OCI-LY7 (cell line): Measurements from ENCODE around the gene EYS. TPM values are rescaled to one million over a fixed set of nuclear protein-coding genes. Genes with fewer than 3 reads are reported as not detected.

Experiments
- BruUV-seq: library from RNA; stranded (reverse); fragments of 400-500 nt; replicated peaks from 2 replicates; lab custom pipeline; 2021; lab: Mats Ljungman, UMichigan
- CTCF ChIA-PET: fragments of 300-600 bp; sonication (Branson Sonifier 250); formaldehyde crosslinking; loops from one replicate; lab custom pipeline; 2022; ENCODE audit warnings: antibody characterized with exemption; ENCODE audit not compliant: unreplicated experiment; lab: Charles Lee
- POLR2A ChIA-PET: fragments of 300-600 bp; sonication (Branson Sonifier 250); formaldehyde crosslinking; loops from one replicate; lab custom pipeline; 2022; ENCODE audit warnings: antibody characterized with exemption; lab: Charles Lee
- DNase-seq: peaks from one replicate; pipeline ENCODE4 v3.0.0-alpha.2; 2015; ENCODE audit warnings: low spot score
- H2AFZ ChIP-seq: fragments of 200-600 bp; sonication (generic), shearing (Covaris generic); 2 replicates; pipeline ENCODE4 v1.6.1; 2014; ENCODE audit warnings: mild to moderate bottlenecking, antibody characterized with exemption, low read length, moderate library complexity
- H3K27ac ChIP-seq: fragments of 200-600 bp; sonication (generic); 2 replicates; pipeline ENCODE4 v1.5.1; 2014; ENCODE audit warnings: mixed run types, low read depth, mild to moderate bottlenecking, moderate library complexity, low read length, inconsistent platforms; ENCODE audit not compliant: poor library complexity, severe bottlenecking
- H3K36me3 ChIP-seq: fragments of 200-600 bp; sonication (generic); 2 replicates; pipeline ENCODE4 v1.6.1; 2014; ENCODE audit warnings: mild to moderate bottlenecking, antibody characterized with exemption, low read length, moderate library complexity, mixed read lengths; ENCODE audit not compliant: insufficient read depth
- H3K4me1 ChIP-seq: fragments of 200-600 bp; sonication (generic); 2 replicates; pipeline ENCODE4 v1.5.1; 2014; ENCODE audit warnings: mild to moderate bottlenecking, low read length; ENCODE audit not compliant: insufficient read depth, poor library complexity, severe bottlenecking
- H3K4me2 ChIP-seq: fragments of 200-600 bp; sonication (generic); 2 replicates; pipeline ENCODE4 v1.6.1; 2014; ENCODE audit warnings: mild to moderate bottlenecking, low read length
- H3K4me3 ChIP-seq: fragments of 200-600 bp; sonication (generic); 2 replicates; pipeline ENCODE4 v1.5.1; 2014; ENCODE audit warnings: mild to moderate bottlenecking, low read depth, low read length; ENCODE audit not compliant: poor library complexity, severe bottlenecking
- H3K79me2 ChIP-seq: fragments of 200-600 bp; sonication (generic); 2 replicates; pipeline ENCODE4 v1.6.1; 2016; ENCODE audit warnings: low read depth, mild to moderate bottlenecking, low read length, moderate library complexity, mixed read lengths; ENCODE audit not compliant: insufficient read depth
- H3K9me2 ChIP-seq: fragments of 200-600 bp; sonication (generic); 2 replicates; pipeline ENCODE4 v1.6.1; 2016; ENCODE audit warnings: mild to moderate bottlenecking, low read length, mixed read lengths; ENCODE audit not compliant: insufficient read depth
- H3K9me3 ChIP-seq: fragments of 200-600 bp; sonication (generic); 2 replicates; pipeline ENCODE4 v1.6.1; 2014; ENCODE audit warnings: mild to moderate bottlenecking, mixed run types, low read length, mixed read lengths
- H4K20me1 ChIP-seq: fragments of 200-600 bp; sonication (generic); 2 replicates; pipeline ENCODE4 v1.6.1; 2014; ENCODE audit warnings: mild to moderate bottlenecking, antibody characterized with exemption, low read length, moderate library complexity, mixed read lengths; ENCODE audit not compliant: insufficient read depth
- CTCF ChIP-seq: fragments of 200-600 bp; sonication (generic); conservative IDR thresholded peaks from 2 replicates; pipeline ENCODE4 v1.5.1; 2014; ENCODE audit warnings: mild to moderate bottlenecking, antibody characterized with exemption, low read length, moderate library complexity, mixed read lengths
- EZH2phosphoT487 ChIP-seq: fragments of 200-600 bp; sonication (generic); IDR thresholded peaks from 2 replicates; pipeline ENCODE4 v1.6.1; 2018; ENCODE audit warnings: low read depth, borderline replicate concordance, mild to moderate bottlenecking, mixed run types, antibody characterized with exemption, low read length, moderate library complexity, mixed read lengths
- intact Hi-C: fragments of 100-400 bp; cut with micrococcal nuclease; formaldehyde crosslinking; loops from one replicate; pipeline ENCODE4 v1.10.0; 2022; ENCODE audit not compliant: unreplicated experiment
- total RNA-seq, 2 experiments: library from RNA; depleted of rRNA in 1 of 2; stranded (reverse); fragments of >200 nt in 1 of 2; shearing (Covaris generic) in 1 of 2; gene quantifications; 2 replicates each; pipeline ENCODE4 v1.2.3, GENCODE V29; 2014 to 2022

Gene EYS
- total RNA-seq, 2 experiments from 2014 or later: not detected

DNA sequence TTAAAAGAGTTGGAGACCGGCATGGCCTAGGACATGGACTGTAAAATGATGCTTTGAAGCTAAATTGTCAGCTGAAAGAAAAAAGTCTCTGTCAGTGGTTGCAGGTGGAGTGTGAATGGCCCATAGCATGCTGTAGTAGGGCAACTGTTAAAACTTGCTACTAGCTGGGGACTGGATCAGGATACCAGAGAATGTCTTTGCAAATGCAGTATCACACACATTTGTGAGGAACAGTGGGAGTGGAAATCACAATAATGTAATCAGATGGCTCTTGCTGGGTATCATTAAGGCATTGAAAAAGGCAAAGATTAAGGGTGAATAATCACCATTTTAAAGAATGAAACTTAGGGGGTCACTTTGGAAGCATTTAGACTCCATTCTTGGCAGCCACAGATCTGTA, 737.9 kb downstream of the EYS start:
- H3K9me2 ChIP-seq: no peaks in the 10 kb centered on the region
- H3K9me3 ChIP-seq: no peaks in the 10 kb centered on the region
- H3K27ac ChIP-seq: no peak overlapping the region
- TF ChIP-seq CTCF (no peak), EZH2phosphoT487 (no peak)
- no peak overlapping the region for H3K4me3 ChIP-seq
- intact Hi-C loops: no loop called here
- no peak overlapping the region for H3K4me2 ChIP-seq
- no TSS peak for BruUV-seq
- no peak overlapping the region for H2AFZ ChIP-seq
- POLR2A ChIA-PET: interaction anchor here (0.7 to 0.9 kb wide), 2 partner anchors 22 to 205 kb away, joined by 4 read pairs; no protein-coding TSS in a partner anchor
- no peaks in the 10 kb centered on the region for H4K20me1 ChIP-seq
- no peaks in the 10 kb centered on the region for H3K36me3 ChIP-seq
- no peaks in the 10 kb centered on the region for H3K79me2 ChIP-seq
- CTCF ChIA-PET: no interaction called here
- no peak for DNase-seq
- no peaks in the 10 kb centered on the region for H3K4me1 ChIP-seq

- BruUV-seq: no TSS peak
- no peak overlapping the region for H3K27ac ChIP-seq
- no peaks in the 10 kb centered on the region for H3K4me1 ChIP-seq
- TF ChIP-seq EZH2phosphoT487 (no peak), CTCF (no peak)
- DNase-seq: no peak
- ChIA-PET CTCF (no interaction called here), POLR2A (no interaction called here)
- no peak overlapping the region for H3K4me2 ChIP-seq
- H4K20me1 ChIP-seq: no peaks in the 10 kb centered on the region
- H3K4me3 ChIP-seq: no peak overlapping the region
- intact Hi-C loops: no loop called here
- H3K9me2 ChIP-seq: no peaks in the 10 kb centered on the region
- no peaks in the 10 kb centered on the region for H3K79me2 ChIP-seq
- no peaks in the 10 kb centered on the region for H3K9me3 ChIP-seq
- H3K36me3 ChIP-seq: no peaks in the 10 kb centered on the region
- H2AFZ ChIP-seq: no peak overlapping the region
These were observed 751.6 kb downstream of the EYS start for GRCh38 chr6:64955435-64955848.

DNA sequence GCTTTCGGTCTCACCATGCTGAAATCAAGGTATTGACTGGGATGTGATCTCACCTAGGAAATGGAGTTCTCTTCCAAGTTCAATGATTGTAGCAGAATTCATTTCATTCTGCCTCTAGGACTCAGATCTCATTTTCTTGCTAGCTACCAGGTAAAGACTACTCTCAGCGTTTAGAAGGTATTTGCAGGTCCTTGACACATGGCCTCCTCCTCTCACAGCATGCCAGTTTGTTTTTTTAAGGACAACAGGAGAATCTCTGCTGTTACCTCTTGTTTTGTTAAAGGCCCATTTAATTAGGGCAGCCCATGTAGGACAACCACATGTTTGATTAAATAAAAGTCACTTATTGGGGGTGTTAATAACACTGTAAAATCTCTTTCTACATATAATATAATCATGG, 757.8 kb downstream of the EYS start:
- Histone ChIP-seq H3K79me2 (no peaks in the 10 kb centered on the region), H3K4me1 (no peaks in the 10 kb centered on the region), H3K9me2 (no peaks in the 10 kb centered on the region), H3K4me2 (no peak overlapping the region), H3K36me3 (no peaks in the 10 kb centered on the region), H2AFZ (no peak overlapping the region), H3K27ac (no peak overlapping the region), H3K9me3 (no peaks in the 10 kb centered on the region), H3K4me3 (no peak overlapping the region), H4K20me1 (no peaks in the 10 kb centered on the region)
- ChIA-PET CTCF (no interaction called here), POLR2A (no interaction called here)
- DNase-seq: no peak
- intact Hi-C loops: no loop called here
- BruUV-seq: no TSS peak
- TF ChIP-seq EZH2phosphoT487: no peak
- no peak for TF ChIP-seq CTCF
